HG02642 (cell line): Measurements from ENCODE around the gene COX4I1.
"Not testable (repeated sequence)": the region's sequence is repeated elsewhere in the genome, so short reads cannot be mapped to it uniquely, and the experiment has no call there.

Source experiments
- ATAC-seq: cut with Tn5 transposase; IDR thresholded peaks from one replicate; pipeline ENCODE4 v1.9.1; 2021; ENCODE audit warnings: mild to moderate bottlenecking; ENCODE audit not compliant: unreplicated experiment, poor library complexity

COX4I1 gene

GRCh38 chr16:85821390-85822135 lies 22.1 kb downstream of the COX4I1 start:
- ATAC-seq: no peak

- ATAC-seq: no peak
Observed at GRCh38 chr16:85822145-85822544, 22.6 kb downstream of the COX4I1 start.

GRCh38 chr16:85823328-85823920 lies 23.9 kb downstream of the COX4I1 start:
- no peak for ATAC-seq

- ATAC-seq: no peak
Observed at GRCh38 chr16:85824161-85825135, 25.0 kb downstream of the COX4I1 start.

GRCh38 chr16:85825326-85825725 lies 25.8 kb downstream of the COX4I1 start:
- ATAC-seq: no peak

GRCh38 chr16:85826686-85827247 lies 27.3 kb downstream of the COX4I1 start:
- no peak for ATAC-seq

- no peak for ATAC-seq
Observed at GRCh38 chr16:85828166-85828565, 28.7 kb downstream of the COX4I1 start.

GRCh38 chr16:85829171-85829719 lies 29.8 kb downstream of the COX4I1 start:
- ATAC-seq: no peak

GRCh38 chr16:85829751-85830445 lies 30.4 kb downstream of the COX4I1 start:
- no peak for ATAC-seq

GRCh38 chr16:85830821-85831220 lies 31.3 kb downstream of the COX4I1 start:
- no peak for ATAC-seq

GRCh38 chr16:85832570-85833218 lies 33.2 kb downstream of the COX4I1 start:
- ATAC-seq: no peak

GRCh38 chr16:85833219-85833920 lies 33.9 kb downstream of the COX4I1 start:
- ATAC-seq: no peak

- ATAC-seq: no peak
Observed at GRCh38 chr16:85834741-85835140, 35.2 kb downstream of the COX4I1 start.

GRCh38 chr16:85835227-85835751 lies 35.8 kb downstream of the COX4I1 start:
- ATAC-seq: no peak

- no peak for ATAC-seq
Observed at GRCh38 chr16:85835956-85836705, 36.6 kb downstream of the COX4I1 start.

- ATAC-seq: no peak
Observed at GRCh38 chr16:85836706-85837582, 37.4 kb downstream of the COX4I1 start.

- ATAC-seq: not testable (repeated sequence)
Observed at GRCh38 chr16:85837654-85838053, 38.2 kb downstream of the COX4I1 start.
